SK-N-SH treated with all-trans-retinoic acid at 6 μM for 48 hours (cell line): ENCODE measurements around the gene APOL6.
A peak's percentile ranks its signal among the peaks of the same experiment; 100 is the strongest.

Experiments used
- ATAC-seq: fragments of 200-7000 bp; cut with Tn5 transposase; 3 replicates; pipeline ENCODE4 v1.9.1; 2020; ENCODE audit warnings: mild to moderate bottlenecking, moderate library complexity
- ARNTL ChIP-seq: fragments of 450-650 bp; formaldehyde crosslinking; IDR thresholded peaks from 2 replicates; pipeline ENCODE4 v1.5.0; 2020; ENCODE audit warnings: low read depth, mild to moderate bottlenecking, moderate library complexity, borderline replicate concordance
- BACH2 ChIP-seq: fragments of 250-450 bp; sonication (Bioruptor Pico); IDR thresholded peaks from 2 replicates; pipeline ENCODE4 v1.9.0; 2021; ENCODE audit warnings: mild to moderate bottlenecking, borderline replicate concordance
- CREB5 ChIP-seq: fragments of 250-450 bp; sonication (Bioruptor Pico); IDR thresholded peaks from 2 replicates; pipeline ENCODE4 v1.5.1; 2020; ENCODE audit warnings: low read depth, mild to moderate bottlenecking, moderate library complexity
- CSDC2 ChIP-seq: fragments of 250-450 bp; sonication (Bioruptor Pico); IDR thresholded peaks from 2 replicates; pipeline ENCODE4 v1.5.0; 2020; ENCODE audit warnings: mild to moderate bottlenecking, moderate library complexity
- ESRRG ChIP-seq: fragments of 250-450 bp; sonication (Bioruptor Pico); IDR thresholded peaks from 2 replicates; pipeline ENCODE4 v1.6.1; 2021; ENCODE audit warnings: mild to moderate bottlenecking
- GLIS3 ChIP-seq: fragments of 250-450 bp; sonication (Bioruptor Pico); IDR thresholded peaks from 2 replicates; pipeline ENCODE4 v1.5.0; 2020; ENCODE audit warnings: mild to moderate bottlenecking, moderate library complexity
- ISL1 ChIP-seq: fragments of 250-450 bp; sonication (Bioruptor Pico); IDR thresholded peaks from 2 replicates; pipeline ENCODE4 v2.1.2; 2022; ENCODE audit warnings: mild to moderate bottlenecking, moderate library complexity
- OSR1 ChIP-seq: fragments of 250-450 bp; sonication (Bioruptor Pico); IDR thresholded peaks from 2 replicates; pipeline ENCODE4 v1.8.0; 2022; ENCODE audit warnings: moderate library complexity, mild to moderate bottlenecking, inconsistent platforms
- PATZ1 ChIP-seq: fragments of 250-450 bp; sonication (Bioruptor Pico); IDR thresholded peaks from 2 replicates; pipeline ENCODE4 v1.8.0; 2020; ENCODE audit warnings: mild to moderate bottlenecking, moderate library complexity, borderline replicate concordance
- PPARA ChIP-seq: fragments of 250-450 bp; sonication (Bioruptor Pico); IDR thresholded peaks from 2 replicates; pipeline ENCODE4 v1.5.0; 2020; ENCODE audit warnings: mild to moderate bottlenecking, borderline replicate concordance
- RARB ChIP-seq: fragments of 250-450 bp; sonication (Bioruptor Pico); IDR thresholded peaks from 2 replicates; pipeline ENCODE4 v1.8.0; 2021; ENCODE audit warnings: mild to moderate bottlenecking, moderate library complexity
- SNAI2 ChIP-seq: fragments of 250-450 bp; sonication (Bioruptor Pico); IDR thresholded peaks from 2 replicates; pipeline ENCODE4 v1.5.0; 2020; ENCODE audit warnings: mild to moderate bottlenecking, moderate library complexity
- TOX ChIP-seq: fragments of 250-450 bp; sonication (Bioruptor Pico); IDR thresholded peaks from 2 replicates; pipeline ENCODE4 v1.8.0; 2021; ENCODE audit warnings: mild to moderate bottlenecking, moderate library complexity, borderline replicate concordance
- TSHZ2 ChIP-seq: fragments of 250-450 bp; sonication (Bioruptor Pico); IDR thresholded peaks from 2 replicates; pipeline ENCODE4 v1.5.0; 2020; ENCODE audit warnings: mild to moderate bottlenecking, moderate library complexity
- ZFP3 ChIP-seq: fragments of 250-450 bp; sonication (Bioruptor Pico); IDR thresholded peaks from 2 replicates; pipeline ENCODE4 v1.5.0; 2020; ENCODE audit warnings: mild to moderate bottlenecking, moderate library complexity
- ZFP30 ChIP-seq: fragments of 450-650 bp; formaldehyde crosslinking; IDR thresholded peaks from 2 replicates; pipeline ENCODE4 v1.5.0; 2022; ENCODE audit warnings: mild to moderate bottlenecking, moderate library complexity
- ZNF565 ChIP-seq: fragments of 450-650 bp; formaldehyde crosslinking; conservative IDR thresholded peaks from 2 replicates; pipeline ENCODE4 v1.5.0; 2020; ENCODE audit warnings: low read depth, mild to moderate bottlenecking, moderate library complexity
- ZNF8 ChIP-seq: fragments of 450-650 bp; formaldehyde crosslinking; IDR thresholded peaks from 2 replicates; pipeline ENCODE4 v1.5.0; 2020; ENCODE audit warnings: mild to moderate bottlenecking, moderate library complexity
- TF ChIP-seq, protein P1 (sequence below): fragments of 250-450 bp; sonication (Bioruptor Pico); IDR thresholded peaks from 2 replicates; pipeline ENCODE4 v1.8.0; 2021; ENCODE audit warnings: low read depth, mild to moderate bottlenecking, moderate library complexity, borderline replicate concordance
- TF ChIP-seq, protein P2 (sequence below): fragments of 250-450 bp; sonication (Bioruptor Pico); IDR thresholded peaks from 2 replicates; pipeline ENCODE4 v1.5.1; 2021; ENCODE audit warnings: mild to moderate bottlenecking, moderate library complexity

The APOL6 gene

DNA sequence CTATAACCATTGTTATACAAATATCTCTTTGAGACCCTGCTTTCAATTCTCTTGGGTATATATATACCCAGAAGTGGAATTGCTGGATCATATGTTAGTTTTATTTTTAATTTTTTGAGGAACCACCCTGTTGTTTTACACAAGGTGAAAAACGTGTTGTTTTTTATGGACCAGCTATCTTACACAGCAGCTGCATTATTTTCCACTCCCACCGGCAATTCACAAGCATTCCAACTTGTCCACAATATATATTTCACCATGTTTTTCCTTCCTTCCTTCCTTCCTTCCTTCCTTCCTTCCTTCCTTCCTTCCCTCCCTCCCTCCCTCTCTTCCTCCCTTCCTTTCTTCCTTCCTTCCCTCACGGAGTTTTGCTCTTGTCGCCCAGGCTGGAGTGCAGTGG, 63.1 kb downstream of the APOL6 start:
- no peak for ATAC-seq
- TF ChIP-seq ESRRG (CRISPR knock-in tag) (no peak), ISL1 (CRISPR knock-in tag) (no peak), ARNTL (no peak), PATZ1 (CRISPR knock-in tag) (no peak), TSHZ2 (CRISPR knock-in tag) (no peak), ZFP3 (no peak), ZNF565 (no peak), OSR1 (no peak), TOX (CRISPR knock-in tag) (no peak), ZNF8 (CRISPR knock-in tag) (no peak), CREB5 (CRISPR knock-in tag) (no peak), BACH2 (CRISPR knock-in tag) (no peak), RARB (CRISPR knock-in tag) (no peak)
- TF ChIP-seq, protein P1, sequence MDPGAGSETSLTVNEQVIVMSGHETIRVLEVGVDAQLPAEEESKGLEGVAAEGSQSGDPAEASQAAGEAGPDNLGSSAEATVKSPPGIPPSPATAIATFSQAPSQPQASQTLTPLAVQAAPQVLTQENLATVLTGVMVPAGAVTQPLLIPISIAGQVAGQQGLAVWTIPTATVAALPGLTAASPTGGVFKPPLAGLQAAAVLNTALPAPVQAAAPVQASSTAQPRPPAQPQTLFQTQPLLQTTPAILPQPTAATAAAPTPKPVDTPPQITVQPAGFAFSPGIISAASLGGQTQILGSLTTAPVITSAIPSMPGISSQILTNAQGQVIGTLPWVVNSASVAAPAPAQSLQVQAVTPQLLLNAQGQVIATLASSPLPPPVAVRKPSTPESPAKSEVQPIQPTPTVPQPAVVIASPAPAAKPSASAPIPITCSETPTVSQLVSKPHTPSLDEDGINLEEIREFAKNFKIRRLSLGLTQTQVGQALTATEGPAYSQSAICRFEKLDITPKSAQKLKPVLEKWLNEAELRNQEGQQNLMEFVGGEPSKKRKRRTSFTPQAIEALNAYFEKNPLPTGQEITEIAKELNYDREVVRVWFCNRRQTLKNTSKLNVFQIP (CRISPR knock-in tag): no peak
- TF ChIP-seq, protein P2, sequence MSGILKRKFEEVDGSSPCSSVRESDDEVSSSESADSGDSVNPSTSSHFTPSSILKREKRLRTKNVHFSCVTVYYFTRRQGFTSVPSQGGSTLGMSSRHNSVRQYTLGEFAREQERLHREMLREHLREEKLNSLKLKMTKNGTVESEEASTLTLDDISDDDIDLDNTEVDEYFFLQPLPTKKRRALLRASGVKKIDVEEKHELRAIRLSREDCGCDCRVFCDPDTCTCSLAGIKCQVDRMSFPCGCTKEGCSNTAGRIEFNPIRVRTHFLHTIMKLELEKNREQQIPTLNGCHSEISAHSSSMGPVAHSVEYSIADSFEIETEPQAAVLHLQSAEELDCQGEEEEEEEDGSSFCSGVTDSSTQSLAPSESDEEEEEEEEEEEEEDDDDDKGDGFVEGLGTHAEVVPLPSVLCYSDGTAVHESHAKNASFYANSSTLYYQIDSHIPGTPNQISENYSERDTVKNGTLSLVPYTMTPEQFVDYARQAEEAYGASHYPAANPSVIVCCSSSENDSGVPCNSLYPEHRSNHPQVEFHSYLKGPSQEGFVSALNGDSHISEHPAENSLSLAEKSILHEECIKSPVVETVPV (CRISPR knock-in tag): no peak

DNA sequence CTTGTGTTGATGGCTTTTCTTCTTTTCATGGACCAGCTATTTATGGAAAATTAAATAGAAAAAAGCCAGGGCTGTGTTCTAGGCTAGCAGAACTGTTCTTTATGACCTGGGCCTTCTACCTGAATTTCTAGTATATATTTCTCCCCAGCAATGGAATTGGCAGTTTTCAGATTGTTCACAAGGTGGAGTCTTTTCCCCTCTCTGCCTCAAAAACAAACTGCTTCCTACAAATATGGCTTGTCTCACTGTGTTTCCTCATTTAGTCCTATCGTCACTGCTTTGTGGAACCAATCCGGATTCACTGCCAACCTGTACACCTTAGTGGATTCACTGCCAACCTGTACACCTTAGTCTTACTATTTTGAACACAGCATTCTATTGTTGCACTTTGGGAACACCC, 64.4 kb downstream of the APOL6 start:
- TF ChIP-seq ZNF565: peak; percentile 98
- no peak for TF ChIP-seq PATZ1 (CRISPR knock-in tag)
- ATAC-seq: no peak

- ATAC-seq: no peak
- no peak for TF ChIP-seq OSR1
- TF ChIP-seq TOX (CRISPR knock-in tag): no peak
- TF ChIP-seq ZFP3: no peak
- no peak for TF ChIP-seq ESRRG (CRISPR knock-in tag)
- TF ChIP-seq ZNF565: no peak
- TF ChIP-seq RARB (CRISPR knock-in tag): no peak
- no peak for TF ChIP-seq CSDC2 (CRISPR knock-in tag)
- TF ChIP-seq, protein P2 (CRISPR knock-in tag): no peak
- TF ChIP-seq GLIS3 (CRISPR knock-in tag): no peak
- no peak for TF ChIP-seq SNAI2
- no peak for TF ChIP-seq ZFP30
- no peak for TF ChIP-seq PPARA
- TF ChIP-seq, protein P1 (CRISPR knock-in tag): no peak
- no peak for TF ChIP-seq TSHZ2 (CRISPR knock-in tag)
These were observed 69.3 kb downstream of the APOL6 start, which contains the start of gene APOL5 for GRCh38 chr22:35717572-35717971. TSS of gene APOL5 (plus strand) at chr22:35717872. CDS start at chr22:35717872, 0 bp downstream.
